Mucosa of rectum (tissue), 2 donors: Measurements from ENCODE around the gene ADGRG2.

Experiments
- H3K27ac ChIP-seq, 2 donors: one replicate each; pipeline ENCODE4 v1.7.0; 2013; ENCODE audit warnings: inconsistent platforms in 2 of 2, low read depth in 2 of 2, low read length in 2 of 2
- H3K27me3 ChIP-seq, 2 donors: one replicate each; pipeline ENCODE4 v1.7.0; 2013; ENCODE audit warnings: low read length in 2 of 2; ENCODE audit not compliant: control insufficient read depth in 2 of 2, insufficient read depth in 2 of 2
- H3K36me3 ChIP-seq, 2 donors: one replicate each; pipeline ENCODE4 v1.7.0; 2013; ENCODE audit warnings: low read length in 2 of 2; ENCODE audit not compliant: control insufficient read depth in 2 of 2, insufficient read depth in 2 of 2
- H3K4me1 ChIP-seq, 2 donors: one replicate each; pipeline ENCODE4 v1.7.0; 2013; ENCODE audit warnings: low read length in 2 of 2, mild to moderate bottlenecking in 1 of 2; ENCODE audit not compliant: control insufficient read depth in 2 of 2, insufficient read depth in 2 of 2
- H3K4me3 ChIP-seq, 2 donors: one replicate each; pipeline ENCODE4 v1.7.0; 2013; ENCODE audit warnings: low read length in 2 of 2
- H3K9ac ChIP-seq, 2 donors: one replicate each; pipeline ENCODE4 v1.7.0; 2013; ENCODE audit warnings: low read length in 2 of 2, low read depth in 1 of 2, mild to moderate bottlenecking in 1 of 2
- H3K9me3 ChIP-seq, 2 donors: one replicate each; pipeline ENCODE4 v1.7.0; 2013; ENCODE audit warnings: low read length in 2 of 2; ENCODE audit not compliant: control insufficient read depth in 2 of 2
- donor health status: healthy.
- donor health status: Normal muscosa, but diverticular disease.

Gene ADGRG2

GRCh38 chrX:18970465-18970864 lies 151.8 kb downstream of the ADGRG2 start:
- H3K9ac ChIP-seq, result no peak overlapping the region
- H3K4me1 ChIP-seq, result peaks cover 0 to 2% of the 10 kb centered on the region in 2 donors
- no peaks in the 10 kb centered on the region for H3K27me3 ChIP-seq
- no peaks in the 10 kb centered on the region for H3K36me3 ChIP-seq
- H3K27ac ChIP-seq, result no peak overlapping the region
- no peak overlapping the region for H3K4me3 ChIP-seq
- H3K9me3 ChIP-seq, result no peaks in the 10 kb centered on the region

GRCh38 chrX:18966624-18967023 lies 155.6 kb downstream of the ADGRG2 start:
- no peak overlapping the region for H3K4me3 ChIP-seq
- H3K27ac ChIP-seq, result no peak overlapping the region
- no peak overlapping the region for H3K9ac ChIP-seq
- H3K9me3 ChIP-seq, result no peaks in the 10 kb centered on the region
- H3K27me3 ChIP-seq, result no peaks in the 10 kb centered on the region
- H3K4me1 ChIP-seq, result no peaks in the 10 kb centered on the region
- H3K36me3 ChIP-seq, result no peaks in the 10 kb centered on the region

- H3K9me3 ChIP-seq, result no peaks in the 10 kb centered on the region
- no peak overlapping the region for H3K4me3 ChIP-seq
- no peaks in the 10 kb centered on the region for H3K4me1 ChIP-seq
- H3K9ac ChIP-seq, result no peak overlapping the region
- no peaks in the 10 kb centered on the region for H3K27me3 ChIP-seq
- H3K36me3 ChIP-seq, result no peaks in the 10 kb centered on the region
- H3K27ac ChIP-seq, result no peak overlapping the region
These were observed 157.4 kb downstream of the ADGRG2 start for GRCh38 chrX:18964901-18965300.

GRCh38 chrX:18964026-18964425 lies 158.2 kb downstream of the ADGRG2 start:
- no peak overlapping the region for H3K27ac ChIP-seq
- H3K4me1 ChIP-seq, result no peaks in the 10 kb centered on the region
- H3K9ac ChIP-seq, result no peak overlapping the region
- no peaks in the 10 kb centered on the region for H3K9me3 ChIP-seq
- H3K36me3 ChIP-seq, result no peaks in the 10 kb centered on the region
- no peak overlapping the region for H3K4me3 ChIP-seq
- no peaks in the 10 kb centered on the region for H3K27me3 ChIP-seq

GRCh38 chrX:18962329-18962728 lies 159.9 kb downstream of the ADGRG2 start:
- H3K9me3 ChIP-seq, result no peaks in the 10 kb centered on the region

GRCh38 chrX:18961686-18962085 lies 160.6 kb downstream of the ADGRG2 start:
- Histone ChIP-seq H3K9me3 (no peaks in the 10 kb centered on the region), H3K4me3 (no peak overlapping the region), H3K36me3 (no peaks in the 10 kb centered on the region), H3K27me3 (no peaks in the 10 kb centered on the region), H3K27ac (no peak overlapping the region), H3K9ac (no peak overlapping the region), H3K4me1 (no peaks in the 10 kb centered on the region)

More at GRCh38 chrX:18962329-18962728, 159.9 kb downstream of the ADGRG2 start:
- Histone ChIP-seq H3K4me3 (no peak overlapping the region), H3K27me3 (no peaks in the 10 kb centered on the region), H3K36me3 (no peaks in the 10 kb centered on the region), H3K9ac (no peak overlapping the region), H3K27ac (no peak overlapping the region), H3K4me1 (no peaks in the 10 kb centered on the region)

GRCh38 chrX:18956303-18957032 lies 165.8 kb downstream of the ADGRG2 start:
- Histone ChIP-seq H3K4me3 (no peak overlapping the region), H3K4me1 (no peaks in the 10 kb centered on the region), H3K9ac (no peak overlapping the region), H3K27me3 (no peaks in the 10 kb centered on the region), H3K36me3 (peaks cover 0 to 3% of the 10 kb centered on the region in 2 donors), H3K9me3 (no peaks in the 10 kb centered on the region), H3K27ac (no peak overlapping the region)

GRCh38 chrX:18955676-18956075 lies 166.6 kb downstream of the ADGRG2 start:
- H3K4me3 ChIP-seq, result no peak overlapping the region
- no peak overlapping the region for H3K27ac ChIP-seq
- no peaks in the 10 kb centered on the region for H3K27me3 ChIP-seq
- H3K9ac ChIP-seq, result no peak overlapping the region
- H3K9me3 ChIP-seq, result no peaks in the 10 kb centered on the region
- H3K36me3 ChIP-seq, result peaks cover 2 to 8% of the 10 kb centered on the region in 2 donors
- no peaks in the 10 kb centered on the region for H3K4me1 ChIP-seq

GRCh38 chrX:18951032-18951431 lies 171.2 kb downstream of the ADGRG2 start:
- Histone ChIP-seq H3K9ac (no peak overlapping the region), H3K4me1 (no peaks in the 10 kb centered on the region), H3K27ac (no peak overlapping the region), H3K27me3 (no peaks in the 10 kb centered on the region), H3K36me3 (peaks cover 2 to 11% of the 10 kb centered on the region in 2 donors), H3K4me3 (no peak overlapping the region), H3K9me3 (no peaks in the 10 kb centered on the region)

GRCh38 chrX:18949944-18950301 lies 172.3 kb downstream of the ADGRG2 start:
- Histone ChIP-seq H3K4me3 (no peak overlapping the region), H3K27me3 (no peaks in the 10 kb centered on the region), H3K9me3 (no peaks in the 10 kb centered on the region), H3K27ac (no peak overlapping the region), H3K9ac (no peak overlapping the region), H3K4me1 (no peaks in the 10 kb centered on the region), H3K36me3 (peaks cover 2 to 11% of the 10 kb centered on the region in 2 donors)
